Body of pancreas (tissue), 4 donors: Measurements from ENCODE around the gene MMP25. TPM values are rescaled to one million over a fixed set of nuclear protein-coding genes. Genes with fewer than 3 reads are reported as not detected.

Experiments
- ATAC-seq: fragments of 150-250 bp; one replicate; pipeline ENCODE4 v1.9.1; 2016
- DNase-seq, 4 donors: peaks; one replicate each; pipeline ENCODE4 v3.0.0-alpha.2; 2019
- H3K27ac ChIP-seq, 4 donors: fragments of 200-600 bp; sonication (generic); 1 replicate in 3 of 4; 2 replicates in 1 of 4; pipeline versions ENCODE4 v1.5.1 to v1.6.1; 2016 to 2019; ENCODE audit warnings: mild to moderate bottlenecking in 1 of 4, mixed read lengths in 1 of 4, moderate library complexity in 1 of 4
- H3K27me3 ChIP-seq, 2 donors: fragments of 200-600 bp; sonication (generic); one replicate each; pipeline ENCODE4 v1.6.0; 2016; ENCODE audit warnings: mild to moderate bottlenecking in 1 of 2
- H3K36me3 ChIP-seq, 2 donors: fragments of 200-600 bp; sonication (generic); replicated peaks in 1 of 2; 2 replicates each; pipeline ENCODE4 v1.5.1; 2016; ENCODE audit warnings: low read depth in 2 of 2; ENCODE audit not compliant: insufficient read depth in 1 of 2
- H3K4me1 ChIP-seq: fragments of 200-600 bp; sonication (generic); one replicate; pipeline ENCODE4 v1.6.0; 2016
- H3K4me3 ChIP-seq, 2 donors: fragments of 200-600 bp; sonication (generic); 1 replicate in 1 of 2; 2 replicates in 1 of 2; pipeline ENCODE4 v1.5.1; 2016 to 2019
- H3K9me3 ChIP-seq, 3 donors: fragments of 200-600 bp; sonication (generic); 1 replicate in 2 of 3; 2 replicates in 1 of 3; pipeline ENCODE4 v1.5.1; 2016
- CTCF ChIP-seq, 7 experiments: fragments of 450-650 bp in 4 of 7; fragments of 200-600 bp in 3 of 7; sonication (generic) in 3 of 7; IDR thresholded peaks; one replicate each; pipeline ENCODE4 v1.5.1; 2016 to 2019; ENCODE audit warnings: antibody characterized with exemption in 7 of 7
- POLR2A ChIP-seq, 3 donors: fragments of 450-650 bp; IDR thresholded peaks; one replicate each; pipeline ENCODE4 v1.6.1; 2016; ENCODE audit warnings: antibody characterized with exemption in 3 of 3, mild to moderate bottlenecking in 2 of 3
- WGBS, 2 donors: methylation state at CpG; one replicate each; pipeline ENCODE4 v1.1.5; 2017; 5-methylcytosine and 5-hydroxymethylcytosine counted together
- intact Hi-C: fragments of 100-400 bp; cut with DNase I; formaldehyde crosslinking; loops from one replicate; pipeline ENCODE4 v1.15.1; 2023
- total RNA-seq, 2 donors: library from RNA; depleted of rRNA; stranded (reverse); fragments of >200 nt; gene quantifications; one replicate each; pipeline ENCODE4 v1.1.0, GENCODE V29; 2016

The MMP25 gene
- total RNA-seq, 2 donors from 2014 or later: under 0.01 to 0.99 TPM

- 0 to 7% methylated on average over 3 to 43 of the region's 77 CpGs for WGBS, 2 donors
- Histone ChIP-seq H3K36me3 (no peaks in the 10 kb centered on the region), H3K27me3 (no peaks in the 10 kb centered on the region), H3K4me3 (peak overlapping the region; percentile 42 to 78), H3K27ac (peak overlapping the region; percentile 86 to 94 (median 89)), H3K4me1 (peaks cover 26% of the 10 kb centered on the region), H3K9me3 (no peaks in the 10 kb centered on the region)
- intact Hi-C loops: loop anchor here (10.0 kb wide), 1 partner anchor 56 kb away; the partner anchor contains the start of gene ZNF205
- no peak for TF ChIP-seq POLR2A (IDR thresholded peaks at IDR 0.05)
- TF ChIP-seq CTCF (IDR thresholded peaks at IDR 0.05): peak in 2 of 7 experiments; percentile 23
- ATAC-seq: peak; percentile 18
- peak; percentile 61 to 72 (median 66) for DNase-seq
Observed at GRCh38 chr16:3058139-3059030, 12.0 kb downstream of the MMP25 start.

- H3K9me3 ChIP-seq: no peaks in the 10 kb centered on the region
- peaks cover 26% of the 10 kb centered on the region for H3K4me1 ChIP-seq
- H3K36me3 ChIP-seq: no peaks in the 10 kb centered on the region
- peak; percentile 95 for ATAC-seq
- peak; percentile 94 to 96 (median 96) for DNase-seq
- H3K27me3 ChIP-seq: no peaks in the 10 kb centered on the region
- 1 to 7% methylated on average over 3 to 52 of the region's 67 CpGs for WGBS, 2 donors
- intact Hi-C loops: loop anchor here (10.0 kb wide), 1 partner anchor 56 kb away; the partner anchor contains the start of gene ZNF205
- TF ChIP-seq POLR2A (IDR thresholded peaks at IDR 0.05) (peak; percentile 45 to 78 (median 77)), CTCF (IDR thresholded peaks at IDR 0.05) (peak; percentile 77 to 99 (median 96))
- H3K4me3 ChIP-seq: peak overlapping the region; percentile 42 to 78
- peak overlapping the region; percentile 86 to 94 (median 89) for H3K27ac ChIP-seq
Observed at GRCh38 chr16:3059041-3059722, 12.8 kb downstream of the MMP25 start.

GRCh38 chr16:3059723-3060242 lies 13.4 kb downstream of the MMP25 start:
- no peaks in the 10 kb centered on the region for H3K36me3 ChIP-seq
- H3K4me1 ChIP-seq: peaks cover 31% of the 10 kb centered on the region
- DNase-seq (no peak), ATAC-seq (no peak)
- intact Hi-C loops: loop anchor here (10.0 kb wide), 1 partner anchor 55 kb away; the partner anchor contains the start of gene ZNF205
- TF ChIP-seq CTCF (IDR thresholded peaks at IDR 0.05) (no peak), POLR2A (IDR thresholded peaks at IDR 0.05) (no peak)
- no peaks in the 10 kb centered on the region for H3K9me3 ChIP-seq
- peak overlapping the region; percentile 86 to 94 (median 89) for H3K27ac ChIP-seq
- H3K4me3 ChIP-seq: no peak overlapping the region
- H3K27me3 ChIP-seq: no peaks in the 10 kb centered on the region
- WGBS, 2 donors: 55 to 63% methylated on average over 7 to 9 of the region's 9 CpGs

GRCh38 chr16:3060339-3061127 lies 14.2 kb downstream of the MMP25 start:
- Histone ChIP-seq H3K27me3 (no peaks in the 10 kb centered on the region), H3K36me3 (no peaks in the 10 kb centered on the region), H3K4me3 (no peak overlapping the region), H3K4me1 (peaks cover 36% of the 10 kb centered on the region), H3K27ac (peak overlapping the region in 2 of 4 donors; percentile 88 to 94), H3K9me3 (no peaks in the 10 kb centered on the region)
- intact Hi-C loops: no loop called here
- ATAC-seq (no peak), DNase-seq (no peak)
- TF ChIP-seq CTCF (IDR thresholded peaks at IDR 0.05) (no peak), POLR2A (IDR thresholded peaks at IDR 0.05) (no peak)
- WGBS, 2 donors: 87 to 88% methylated on average over 13 to 14 of the region's 14 CpGs
